SIG-M5 (cell line): ENCODE results near the gene LAMA4.
"Not testable (repeated sequence)": the region's sequence is repeated elsewhere in the genome, so short reads cannot be mapped to it uniquely, and the experiment has no call there.

Source experiments
- DNase-seq: peaks from one replicate; lab custom pipeline; 2025; lab: John Stamatoyannopoulos, UW

LAMA4 gene

GRCh38 chr6:112153926-112154607 is 100.3 kb downstream of the LAMA4 start:
- DNase-seq, result no peak

- DNase-seq, result no peak
Measured at GRCh38 chr6:112150363-112150762, 104.0 kb downstream of the LAMA4 start.

GRCh38 chr6:112149719-112150263 is 104.6 kb downstream of the LAMA4 start:
- DNase-seq, result no peak

GRCh38 chr6:112149236-112149635 is 105.1 kb downstream of the LAMA4 start:
- no peak for DNase-seq

GRCh38 chr6:112148103-112148502 is 106.3 kb downstream of the LAMA4 start:
- DNase-seq, result no peak

- no peak for DNase-seq
Measured at GRCh38 chr6:112145080-112145573, 109.2 kb downstream of the LAMA4 start.

GRCh38 chr6:112144145-112144926 is 110.0 kb downstream of the LAMA4 start:
- DNase-seq, result no peak

GRCh38 chr6:112141707-112142106 is 112.7 kb downstream of the LAMA4 start:
- no peak for DNase-seq

GRCh38 chr6:112139052-112139451 is 115.3 kb downstream of the LAMA4 start:
- DNase-seq, result no peak

- no peak for DNase-seq
Measured at GRCh38 chr6:112130878-112131277, 123.5 kb downstream of the LAMA4 start.

GRCh38 chr6:112128208-112128607 is 126.2 kb downstream of the LAMA4 start:
- no peak for DNase-seq

- DNase-seq, result no peak
Measured at GRCh38 chr6:112123982-112124381, 130.4 kb downstream of the LAMA4 start.

GRCh38 chr6:112122756-112123155 is 131.6 kb downstream of the LAMA4 start:
- DNase-seq, result no peak

- no peak for DNase-seq
Measured at GRCh38 chr6:112118034-112118433, 136.3 kb downstream of the LAMA4 start.

GRCh38 chr6:112117554-112117953 is 136.8 kb downstream of the LAMA4 start:
- DNase-seq, result no peak

GRCh38 chr6:112116221-112116620 is 138.1 kb downstream of the LAMA4 start:
- DNase-seq, result no peak

- no peak for DNase-seq
Measured at GRCh38 chr6:112114577-112115223, 139.7 kb downstream of the LAMA4 start.

GRCh38 chr6:112113918-112114317 is 140.4 kb downstream of the LAMA4 start:
- no peak for DNase-seq

GRCh38 chr6:112113431-112113830 is 140.9 kb downstream of the LAMA4 start:
- DNase-seq, result no peak

GRCh38 chr6:112109262-112109661 is 145.1 kb downstream of the LAMA4 start:
- DNase-seq, result no peak

GRCh38 chr6:112106562-112106961 is 147.8 kb downstream of the LAMA4 start:
- no peak for DNase-seq

GRCh38 chr6:112106026-112106425 is 148.3 kb downstream of the LAMA4 start:
- not testable (repeated sequence) for DNase-seq

GRCh38 chr6:112100561-112100960 is 153.8 kb downstream of the LAMA4 start:
- DNase-seq, result no peak
